Colonic mucosa (tissue), 4 donors: ENCODE data around the gene CDKL5. TPM values are rescaled to one million over a fixed set of nuclear protein-coding genes. Genes with fewer than 3 reads are reported as not detected.

ENCODE experiments used
- DNase-seq: peaks from one replicate; pipeline ENCODE4 v3.0.0-alpha.2; 2020
- H3K27ac ChIP-seq: fragments of 200-600 bp; one replicate; pipeline ENCODE4 v1.8.0; 2021
- H3K27me3 ChIP-seq: fragments of 200-600 bp; one replicate; pipeline ENCODE4 v1.8.0; 2021
- H3K36me3 ChIP-seq: fragments of 200-600 bp; one replicate; pipeline ENCODE4 v1.8.0; 2021
- H3K4me1 ChIP-seq: fragments of 200-600 bp; one replicate; pipeline ENCODE4 v1.8.0; 2021; ENCODE audit warnings: mild to moderate bottlenecking
- H3K4me3 ChIP-seq: fragments of 200-600 bp; one replicate; pipeline ENCODE4 v1.8.0; 2021
- H3K9ac ChIP-seq, 2 donors: one replicate each; pipeline ENCODE4 v1.7.0; 2013; ENCODE audit warnings: control low read depth in 2 of 2, low read depth in 2 of 2, low read length in 2 of 2
- H3K9me3 ChIP-seq: fragments of 200-600 bp; one replicate; pipeline ENCODE4 v1.8.0; 2021
- intact Hi-C: fragments of 100-400 bp; cut with DNase I; formaldehyde crosslinking; loops from one replicate; pipeline ENCODE4 v1.14.1; 2022
- total RNA-seq, 2 donors: library from RNA; stranded (reverse); fragmentation: NEBNext Ultra II Directional in 1 of 2; extraction: Animal tissue kit (Norgen Biotek cat#: 25700) in 1 of 2; gene quantifications; one replicate each; pipeline ENCODE4 v1.2.1, GENCODE V29; 2021
- TF ChIP-seq, protein P1 (sequence below): fragments of 200-600 bp; IDR thresholded peaks from one replicate; pipeline ENCODE4 v1.8.0; 2022; ENCODE audit warnings: antibody characterized with exemption, mild to moderate bottlenecking
- donor health status: healthy.
- donor health status: DM: no; HTN: no; CAD: no.
- donor health status: DM: no; HTN: no; CAD: no.

The CDKL5 gene
- total RNA-seq, 2 donors from 2014 or later, result 3.7 to 4.4 TPM

DNA sequence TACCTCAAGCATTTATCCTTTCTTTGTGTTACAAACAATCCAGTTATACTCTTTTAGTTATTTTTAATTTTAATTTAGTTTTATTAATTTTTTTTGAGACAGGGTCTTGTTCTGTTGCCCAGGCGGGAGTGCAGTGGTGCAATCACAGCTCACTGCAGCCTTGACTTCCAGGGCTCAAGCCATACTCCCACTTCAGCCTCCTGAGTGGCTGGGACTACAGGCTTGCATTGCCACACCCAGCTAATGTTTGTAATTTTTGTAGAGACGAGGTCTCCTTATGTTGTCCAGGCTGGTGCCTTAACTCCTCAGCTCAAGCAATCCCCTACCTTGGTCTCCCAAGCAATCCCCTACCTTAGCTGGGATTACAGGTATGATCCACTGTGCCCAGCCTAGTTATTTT lies 45.9 kb downstream of the CDKL5 start:
- TF ChIP-seq, protein P1, sequence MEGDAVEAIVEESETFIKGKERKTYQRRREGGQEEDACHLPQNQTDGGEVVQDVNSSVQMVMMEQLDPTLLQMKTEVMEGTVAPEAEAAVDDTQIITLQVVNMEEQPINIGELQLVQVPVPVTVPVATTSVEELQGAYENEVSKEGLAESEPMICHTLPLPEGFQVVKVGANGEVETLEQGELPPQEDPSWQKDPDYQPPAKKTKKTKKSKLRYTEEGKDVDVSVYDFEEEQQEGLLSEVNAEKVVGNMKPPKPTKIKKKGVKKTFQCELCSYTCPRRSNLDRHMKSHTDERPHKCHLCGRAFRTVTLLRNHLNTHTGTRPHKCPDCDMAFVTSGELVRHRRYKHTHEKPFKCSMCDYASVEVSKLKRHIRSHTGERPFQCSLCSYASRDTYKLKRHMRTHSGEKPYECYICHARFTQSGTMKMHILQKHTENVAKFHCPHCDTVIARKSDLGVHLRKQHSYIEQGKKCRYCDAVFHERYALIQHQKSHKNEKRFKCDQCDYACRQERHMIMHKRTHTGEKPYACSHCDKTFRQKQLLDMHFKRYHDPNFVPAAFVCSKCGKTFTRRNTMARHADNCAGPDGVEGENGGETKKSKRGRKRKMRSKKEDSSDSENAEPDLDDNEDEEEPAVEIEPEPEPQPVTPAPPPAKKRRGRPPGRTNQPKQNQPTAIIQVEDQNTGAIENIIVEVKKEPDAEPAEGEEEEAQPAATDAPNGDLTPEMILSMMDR, result no peak
- H3K4me3 ChIP-seq, result no peak overlapping the region
- H3K4me1 ChIP-seq, result no peaks in the 10 kb centered on the region
- no peaks in the 10 kb centered on the region for H3K27me3 ChIP-seq
- H3K36me3 ChIP-seq, result no peaks in the 10 kb centered on the region
- no peak overlapping the region for H3K9ac ChIP-seq
- intact Hi-C loops, result no loop called here
- no peaks in the 10 kb centered on the region for H3K9me3 ChIP-seq
- no peak overlapping the region for H3K27ac ChIP-seq
- DNase-seq, result no peak

DNA sequence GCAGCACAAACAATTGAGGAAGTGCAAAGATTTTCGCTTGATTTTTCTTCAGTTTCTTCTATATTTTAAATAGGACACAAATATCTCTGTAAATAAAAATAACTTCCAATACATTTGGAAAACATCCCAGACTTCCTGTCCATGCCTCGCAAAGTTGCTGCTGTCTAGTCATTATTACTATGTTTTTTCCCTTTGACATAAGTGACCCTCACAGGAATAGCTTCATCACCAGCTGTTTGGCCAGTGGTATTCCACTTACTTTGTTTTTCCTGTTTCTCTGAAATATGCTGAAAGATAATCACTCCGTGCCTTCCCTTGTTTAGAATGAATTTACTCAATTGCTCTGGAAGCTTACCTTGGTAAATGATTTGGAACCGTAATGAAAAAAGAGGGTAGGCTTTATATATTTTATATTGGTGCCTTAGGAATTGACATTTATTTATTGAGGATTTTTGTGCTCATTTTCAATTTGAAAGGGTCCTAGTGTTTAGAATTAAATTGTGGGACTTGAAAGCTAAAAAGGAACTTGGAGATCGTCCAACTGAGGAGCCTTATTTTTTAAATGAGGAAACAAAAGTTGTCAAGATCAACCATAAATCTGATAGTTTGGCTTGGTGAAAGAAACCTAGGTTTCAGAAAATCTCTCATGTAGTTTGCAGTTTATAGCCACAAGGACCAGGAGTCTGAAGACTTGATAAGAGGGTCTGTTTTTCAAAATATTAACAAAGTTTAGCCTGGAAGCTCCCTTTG lies 65.6 kb downstream of the CDKL5 start:
- intact Hi-C loops, result no loop called here
- H3K4me1 ChIP-seq, result no peaks in the 10 kb centered on the region
- no peak overlapping the region for H3K4me3 ChIP-seq
- no peaks in the 10 kb centered on the region for H3K9me3 ChIP-seq
- no peaks in the 10 kb centered on the region for H3K36me3 ChIP-seq
- H3K27ac ChIP-seq, result no peak overlapping the region
- no peak for DNase-seq
- no peaks in the 10 kb centered on the region for H3K27me3 ChIP-seq
- TF ChIP-seq, protein P1, result no peak
- no peak overlapping the region for H3K9ac ChIP-seq

DNA sequence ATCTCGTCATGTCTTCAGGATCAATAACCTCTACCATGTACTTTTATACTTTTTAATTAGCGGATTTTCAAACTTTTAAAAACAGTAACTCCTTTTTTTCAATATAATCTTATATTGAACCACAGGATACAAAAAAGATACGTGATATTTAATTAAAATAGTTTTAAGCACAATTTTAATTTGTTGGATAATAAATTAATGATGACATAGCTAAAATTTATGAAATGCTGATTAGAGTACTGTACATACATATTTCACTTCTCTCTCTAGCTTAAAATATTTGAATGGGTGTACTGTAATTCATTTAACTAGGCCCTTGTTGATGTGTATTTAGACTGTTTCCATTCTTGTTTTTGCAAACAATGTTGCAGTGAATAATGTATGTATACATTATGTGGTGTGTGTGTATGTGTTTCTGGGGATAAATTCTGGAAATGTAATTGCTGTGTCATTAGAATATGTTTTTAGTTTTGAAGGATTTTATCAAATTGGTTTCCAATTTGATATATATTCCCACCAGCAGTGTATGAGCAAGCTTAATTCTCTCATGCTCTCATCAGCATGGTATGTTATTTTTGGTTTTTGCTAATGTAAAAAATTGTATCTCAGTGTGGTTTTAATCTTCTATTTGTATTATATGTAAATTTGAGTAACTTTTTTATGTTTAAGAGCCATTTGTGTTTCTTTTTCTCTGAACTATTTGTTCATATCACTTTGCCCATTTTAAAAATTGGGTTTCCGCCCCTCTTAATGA lies 66.4 kb downstream of the CDKL5 start:
- Histone ChIP-seq H3K27ac (no peak overlapping the region), H3K4me1 (no peaks in the 10 kb centered on the region), H3K9ac (no peak overlapping the region), H3K27me3 (no peaks in the 10 kb centered on the region), H3K4me3 (no peak overlapping the region), H3K9me3 (no peaks in the 10 kb centered on the region), H3K36me3 (no peaks in the 10 kb centered on the region)
- TF ChIP-seq, protein P1, result no peak
- intact Hi-C loops, result no loop called here
- no peak for DNase-seq

DNA sequence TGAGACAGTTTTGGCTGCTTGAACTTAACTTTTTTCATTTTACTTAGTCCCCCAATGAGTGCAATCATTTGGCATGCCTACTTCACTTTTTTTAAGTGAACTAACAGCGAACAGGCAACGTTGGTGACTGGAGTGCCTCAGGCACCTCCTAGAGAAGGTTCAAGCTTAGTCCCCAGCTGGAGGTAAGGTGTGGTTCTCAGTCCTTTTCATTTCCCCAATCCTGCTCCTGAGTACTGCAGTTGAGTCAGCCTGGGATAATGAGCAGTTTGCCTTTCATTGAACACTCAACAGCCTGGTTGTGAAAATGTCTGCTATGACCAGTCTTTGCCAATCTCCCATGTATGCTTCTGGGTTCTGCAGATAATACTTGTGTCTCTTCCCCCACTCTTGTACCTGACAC lies 109.5 kb downstream of the CDKL5 start:
- Histone ChIP-seq H3K4me1 (no peaks in the 10 kb centered on the region), H3K9me3 (no peaks in the 10 kb centered on the region), H3K27me3 (no peaks in the 10 kb centered on the region), H3K4me3 (no peak overlapping the region), H3K36me3 (no peaks in the 10 kb centered on the region), H3K27ac (no peak overlapping the region), H3K9ac (no peak overlapping the region)
- DNase-seq, result no peak
- intact Hi-C loops, result no loop called here
- TF ChIP-seq, protein P1, result no peak

DNA sequence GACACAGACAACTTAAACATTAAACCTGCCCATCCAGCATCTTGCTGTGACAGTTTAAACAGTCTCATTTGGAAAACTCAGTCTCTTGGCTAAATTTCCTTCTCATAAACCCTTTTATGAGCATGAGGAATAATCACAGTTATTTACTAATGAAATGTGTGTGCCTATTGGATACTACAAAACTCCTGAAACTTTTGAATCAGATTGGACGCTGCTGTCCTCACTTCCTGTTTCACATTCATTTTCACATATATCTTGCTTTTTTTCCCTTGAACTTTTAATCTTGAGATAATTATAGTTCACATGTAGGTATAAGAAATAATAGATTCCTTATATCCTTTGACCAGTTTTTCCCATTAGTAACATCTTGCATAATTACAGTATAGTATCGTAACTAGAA lies 111.7 kb downstream of the CDKL5 start:
- Histone ChIP-seq H3K36me3 (no peaks in the 10 kb centered on the region), H3K27ac (no peak overlapping the region), H3K4me1 (no peaks in the 10 kb centered on the region), H3K27me3 (no peaks in the 10 kb centered on the region), H3K4me3 (no peak overlapping the region), H3K9me3 (no peaks in the 10 kb centered on the region), H3K9ac (no peak overlapping the region)
- TF ChIP-seq, protein P1, result no peak
- DNase-seq, result no peak
- intact Hi-C loops, result no loop called here
